Stomach smooth muscle (tissue), 2 donors: ENCODE results near the gene TMEM267.
"Not testable (repeated sequence)": the region's sequence is repeated elsewhere in the genome, so short reads cannot be mapped to it uniquely, and the experiment has no call there.

ENCODE experiments used
- H3K27ac ChIP-seq: one replicate; pipeline ENCODE4 v1.7.0; 2013; ENCODE audit warnings: mild to moderate bottlenecking, low read length, inconsistent platforms
- H3K27me3 ChIP-seq, 2 donors: one replicate each; pipeline ENCODE4 v1.7.0; 2013; ENCODE audit warnings: low read length in 2 of 2; ENCODE audit not compliant: insufficient read depth in 2 of 2, control insufficient read depth in 1 of 2
- H3K36me3 ChIP-seq, 2 donors: one replicate each; pipeline ENCODE4 v1.7.0; 2013; ENCODE audit warnings: low read length in 2 of 2; ENCODE audit not compliant: control insufficient read depth in 2 of 2, insufficient read depth in 2 of 2
- H3K4me1 ChIP-seq: one replicate; pipeline ENCODE4 v1.7.0; 2013; ENCODE audit warnings: low read length; ENCODE audit not compliant: control insufficient read depth, insufficient read depth
- H3K4me3 ChIP-seq, 2 donors: one replicate each; pipeline ENCODE4 v1.7.0; 2013; ENCODE audit warnings: low read length in 2 of 2
- H3K9ac ChIP-seq, 2 donors: one replicate each; pipeline ENCODE4 v1.7.0; 2013; ENCODE audit warnings: low read length in 2 of 2, mild to moderate bottlenecking in 1 of 2
- H3K9me3 ChIP-seq, 2 donors: one replicate each; pipeline ENCODE4 v1.7.0; 2013; ENCODE audit warnings: low read length in 2 of 2; ENCODE audit not compliant: control insufficient read depth in 2 of 2
- donor health status: healthy.
- donor health status: Pancreatic carcinoma.

Gene TMEM267

DNA sequence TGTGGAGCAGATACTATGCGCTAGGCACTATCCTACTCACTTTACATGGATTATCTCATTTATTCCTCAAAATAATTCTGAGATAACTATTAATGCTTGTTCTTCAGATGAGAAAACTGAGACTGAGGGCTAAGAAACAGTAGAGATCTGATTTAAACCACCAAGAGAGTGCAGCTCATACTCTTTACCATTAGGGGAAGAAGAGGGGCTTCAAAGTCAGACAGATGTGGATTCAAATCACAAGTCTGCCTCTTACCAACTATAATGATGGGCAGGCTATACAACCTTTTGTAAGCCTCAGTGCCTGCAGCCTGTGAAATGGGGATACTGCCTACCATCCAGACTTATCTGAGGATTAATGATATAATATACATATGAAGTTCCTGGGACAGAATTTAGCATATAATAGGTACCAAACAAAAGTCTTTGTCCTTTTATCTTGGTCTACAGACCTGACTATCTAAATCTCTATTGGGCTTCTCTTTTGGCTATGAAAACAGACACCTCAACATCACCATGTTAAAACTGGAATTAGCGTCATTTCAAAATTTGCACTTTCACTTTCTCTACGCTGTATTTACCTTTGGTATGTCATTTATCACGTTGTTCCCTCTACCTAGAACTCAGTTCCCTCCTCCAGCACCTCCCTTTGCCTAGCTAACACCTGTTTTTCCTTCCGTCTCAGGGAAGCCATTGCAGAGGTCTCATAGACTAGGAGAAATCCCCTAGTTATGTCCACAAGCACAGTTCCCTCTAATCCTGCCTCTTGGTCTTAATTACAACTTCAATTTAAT, 13.8 kb upstream of the TMEM267 start:
- Histone ChIP-seq H3K36me3 (no peaks in the 10 kb centered on the region), H3K9me3 (no peaks in the 10 kb centered on the region), H3K27me3 (no peaks in the 10 kb centered on the region), H3K4me3 (no peak overlapping the region), H3K27ac (no peak overlapping the region), H3K4me1 (no peaks in the 10 kb centered on the region), H3K9ac (no peak overlapping the region)

DNA sequence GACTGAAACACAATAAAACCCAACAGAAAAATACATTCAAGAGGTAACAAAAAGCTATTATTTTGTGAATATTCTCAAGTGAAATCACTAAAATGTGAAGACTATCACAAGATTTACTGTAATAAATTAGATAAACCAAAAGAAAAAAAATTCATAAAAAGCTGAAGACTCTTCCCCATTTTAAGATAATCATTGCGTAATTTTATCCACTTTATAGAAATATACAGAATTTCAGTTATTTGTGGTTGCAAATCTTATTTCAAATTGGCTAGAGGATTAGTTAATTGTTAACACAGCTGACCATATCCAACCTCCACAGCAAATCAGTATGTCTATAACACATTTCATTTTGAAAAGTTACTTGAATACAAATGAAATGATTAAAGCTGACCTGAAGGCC, 7.7 kb upstream of the TMEM267 start:
- no peak overlapping the region for H3K9ac ChIP-seq
- H3K27ac ChIP-seq, result no peak overlapping the region
- H3K4me1 ChIP-seq, result no peaks in the 10 kb centered on the region
- H3K4me3 ChIP-seq, result no peak overlapping the region
- H3K9me3 ChIP-seq, result no peaks in the 10 kb centered on the region
- no peaks in the 10 kb centered on the region for H3K36me3 ChIP-seq
- no peaks in the 10 kb centered on the region for H3K27me3 ChIP-seq

DNA sequence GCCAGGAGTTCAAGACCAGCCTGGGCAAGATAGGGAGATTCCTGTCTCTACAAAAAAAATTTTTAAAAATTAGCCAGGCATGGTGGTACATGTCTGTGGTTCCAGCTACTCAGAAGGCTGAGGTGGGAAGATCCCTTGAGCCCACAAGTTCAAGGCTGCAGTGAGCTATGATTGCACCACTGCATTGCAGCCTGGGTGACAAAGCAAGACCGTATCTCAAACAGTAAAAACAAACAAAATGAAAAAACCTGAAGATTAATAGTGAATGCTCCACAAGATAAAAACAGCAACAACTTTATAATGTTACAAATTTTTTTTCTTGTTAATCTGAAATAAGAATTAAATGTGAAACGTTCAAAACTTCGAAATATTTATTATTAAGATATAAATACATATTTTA, 2.7 kb upstream of the TMEM267 start:
- Histone ChIP-seq H3K9ac (no peak overlapping the region), H3K4me3 (no peak overlapping the region), H3K27ac (no peak overlapping the region)

DNA sequence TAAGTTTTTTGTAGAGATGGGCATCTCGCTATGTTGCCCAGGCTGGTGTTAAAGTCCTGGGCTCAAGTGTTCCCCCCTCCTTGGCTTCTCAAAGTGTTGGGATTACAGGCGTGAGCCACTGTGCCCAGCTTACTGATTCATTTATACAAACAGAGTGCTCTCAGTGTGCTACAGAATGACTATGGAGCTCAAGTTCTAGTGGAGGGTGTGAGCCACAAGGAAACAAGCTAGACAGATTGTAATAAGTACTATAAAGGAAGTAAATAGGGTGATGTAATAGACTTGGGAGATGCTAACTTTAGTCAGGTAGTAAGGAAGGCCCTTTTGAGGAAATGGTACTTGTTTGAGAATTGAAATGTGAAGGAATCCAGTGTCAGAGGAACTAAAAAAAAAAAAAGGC, 1.7 kb upstream of the TMEM267 start:
- H3K4me3 ChIP-seq, result no peak overlapping the region
- no peaks in the 10 kb centered on the region for H3K36me3 ChIP-seq
- H3K27ac ChIP-seq, result no peak overlapping the region
- H3K4me1 ChIP-seq, result peaks cover 14% of the 10 kb centered on the region
- no peaks in the 10 kb centered on the region for H3K9me3 ChIP-seq
- no peaks in the 10 kb centered on the region for H3K27me3 ChIP-seq
- no peak overlapping the region for H3K9ac ChIP-seq

More for the DNA sequence above, 2.7 kb upstream of the TMEM267 start:
- Histone ChIP-seq H3K27me3 (no peaks in the 10 kb centered on the region), H3K9me3 (no peaks in the 10 kb centered on the region), H3K4me1 (peaks cover 14% of the 10 kb centered on the region), H3K36me3 (no peaks in the 10 kb centered on the region)

DNA sequence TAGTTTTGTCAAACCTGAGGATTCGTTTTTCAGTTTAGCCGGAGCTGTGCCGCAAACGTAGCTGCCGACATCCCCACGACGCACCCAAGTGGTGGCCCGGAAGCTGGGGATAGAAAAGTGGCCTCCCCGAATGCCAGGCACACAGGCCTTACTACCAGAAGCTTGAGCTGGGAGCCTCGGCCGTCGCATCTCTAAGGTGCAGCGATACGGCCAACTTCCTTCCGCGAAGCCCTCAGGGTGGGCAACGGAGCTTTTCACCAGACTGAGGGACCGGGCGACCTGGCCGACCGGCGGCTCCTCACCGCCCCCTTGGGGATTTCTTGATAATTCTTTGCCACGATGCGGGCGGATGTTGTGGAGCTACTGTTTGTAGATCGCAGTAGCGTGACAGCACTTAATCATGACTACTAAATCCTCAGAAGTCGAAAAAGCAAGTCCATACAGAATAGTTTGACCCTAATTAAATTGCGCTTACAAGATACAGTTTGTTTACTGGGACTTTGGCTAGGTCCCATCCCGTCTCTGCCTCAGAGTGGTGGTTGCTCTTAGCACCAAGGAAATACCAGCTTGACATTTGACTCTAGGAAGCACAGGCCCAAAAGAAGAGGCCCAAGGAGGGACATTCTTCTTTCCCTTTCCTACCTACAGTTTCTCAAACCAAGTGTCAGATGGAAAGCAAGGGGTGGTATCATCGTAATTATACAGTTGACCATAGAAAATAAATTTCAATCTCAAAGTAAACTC, 613 bp upstream of the TMEM267 start:
- peaks cover 14% of the 10 kb centered on the region for H3K4me1 ChIP-seq
- H3K36me3 ChIP-seq, result no peaks in the 10 kb centered on the region
- peak overlapping the region; percentile 87 to 90 for H3K4me3 ChIP-seq
- H3K9ac ChIP-seq, result peak overlapping the region; percentile 97 to 98
- H3K27me3 ChIP-seq, result no peaks in the 10 kb centered on the region
- H3K9me3 ChIP-seq, result no peaks in the 10 kb centered on the region
- H3K27ac ChIP-seq, result peak overlapping the region; percentile 98

DNA sequence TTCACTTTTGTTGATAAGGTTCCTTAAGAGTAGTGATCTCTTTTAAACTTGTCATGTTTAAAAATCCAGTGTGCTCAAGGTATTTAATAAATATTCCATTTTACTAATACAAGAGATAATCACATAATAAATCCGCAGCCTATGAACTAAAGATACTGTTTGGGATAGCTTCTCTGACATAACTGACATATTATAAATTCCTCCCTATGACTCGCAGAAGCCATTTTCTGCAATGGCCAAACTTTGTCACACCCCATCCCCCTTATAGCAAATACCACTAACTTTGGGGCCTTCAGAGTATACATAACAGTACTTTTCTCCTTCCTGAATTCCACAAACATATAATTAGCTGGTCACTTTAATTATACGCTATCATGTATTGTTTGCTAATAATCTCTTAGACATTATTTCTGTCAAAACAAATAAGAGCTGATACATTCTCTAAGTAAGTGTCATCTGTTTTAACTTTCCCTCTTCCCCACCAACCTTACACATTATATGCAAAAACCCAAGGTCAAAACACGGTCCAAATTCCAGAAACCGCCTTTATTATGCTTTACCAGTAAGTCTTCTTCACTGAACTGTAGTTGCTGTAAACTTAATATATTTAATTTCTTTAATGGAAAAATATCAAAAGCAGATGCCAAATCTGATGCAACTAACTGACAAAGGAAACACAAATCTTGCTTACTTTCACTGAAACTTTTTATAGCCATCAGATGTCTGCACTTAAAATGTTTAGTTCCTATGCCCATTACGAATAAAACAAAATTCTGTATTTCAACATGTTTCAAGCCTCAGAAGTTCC, 971 bp downstream of the TMEM267 start:
- H3K4me1 ChIP-seq, result peaks cover 14% of the 10 kb centered on the region
- H3K27ac ChIP-seq, result peak overlapping the region; percentile 98
- no peaks in the 10 kb centered on the region for H3K36me3 ChIP-seq
- H3K27me3 ChIP-seq, result no peaks in the 10 kb centered on the region
- H3K9ac ChIP-seq, result peak overlapping the region; percentile 88 to 97
- H3K9me3 ChIP-seq, result no peaks in the 10 kb centered on the region
- peak overlapping the region; percentile 87 to 90 for H3K4me3 ChIP-seq

DNA sequence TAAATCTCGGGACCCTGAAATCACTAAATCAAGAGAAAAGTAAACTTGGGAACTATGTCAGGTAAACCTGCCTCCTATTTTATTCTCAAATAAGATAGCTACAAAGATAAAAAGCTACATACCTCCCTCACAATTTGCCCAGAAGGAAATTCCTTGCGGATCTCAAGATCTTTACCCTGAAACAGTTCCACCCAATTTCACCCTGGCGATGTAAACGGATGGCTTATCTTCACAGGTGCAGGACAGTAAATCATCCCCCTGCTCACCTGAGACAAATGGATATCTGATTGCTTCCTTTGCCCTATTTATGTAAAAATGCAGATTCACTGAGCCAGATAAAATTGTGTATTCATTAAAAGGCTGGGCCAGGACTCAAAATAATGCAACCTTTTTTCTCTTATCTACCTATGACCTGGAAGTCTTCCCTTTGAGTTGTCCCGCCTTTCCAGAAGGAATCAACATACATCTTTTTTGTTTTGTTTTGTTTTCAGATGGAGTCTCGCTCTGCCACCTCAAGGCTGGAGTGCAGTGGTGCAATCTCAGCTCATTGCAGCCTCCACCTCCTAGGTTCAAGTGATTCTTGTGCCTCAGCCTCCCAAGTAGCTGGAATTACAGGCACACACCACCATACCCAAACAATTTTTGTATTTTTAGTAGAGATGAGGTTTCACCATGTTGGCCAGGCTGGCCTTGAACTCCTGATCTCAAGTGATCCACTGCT, 13.8 kb downstream of the TMEM267 start:
- H3K27me3 ChIP-seq, result no peaks in the 10 kb centered on the region
- no peak overlapping the region for H3K4me3 ChIP-seq
- H3K36me3 ChIP-seq, result no peaks in the 10 kb centered on the region
- H3K9ac ChIP-seq, result no peak overlapping the region
- peaks cover 0 to 5% of the 10 kb centered on the region in 2 donors for H3K9me3 ChIP-seq
- no peaks in the 10 kb centered on the region for H3K4me1 ChIP-seq
- H3K27ac ChIP-seq, result no peak overlapping the region

DNA sequence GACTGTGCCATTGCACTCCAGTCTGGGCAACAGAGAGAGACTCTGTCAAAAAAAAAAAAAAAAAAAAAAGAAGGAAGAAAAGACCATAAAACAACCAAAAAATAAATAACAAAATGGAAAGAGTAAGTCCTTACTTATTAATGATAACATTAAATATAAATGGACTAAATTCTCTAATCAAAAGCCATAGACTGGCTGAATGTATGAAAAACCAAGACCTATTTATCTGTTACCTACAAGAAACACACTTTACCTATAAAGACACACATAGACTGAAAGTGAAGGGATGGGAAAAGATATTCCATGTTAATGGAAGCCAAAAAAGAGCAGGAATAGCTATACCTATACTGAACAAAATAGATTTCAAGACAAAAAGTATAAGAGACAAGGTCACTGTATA, 16.6 kb downstream of the TMEM267 start:
- no peak overlapping the region for H3K9ac ChIP-seq
- H3K36me3 ChIP-seq, result no peaks in the 10 kb centered on the region
- H3K9me3 ChIP-seq, result peaks cover 0 to 5% of the 10 kb centered on the region in 2 donors

DNA sequence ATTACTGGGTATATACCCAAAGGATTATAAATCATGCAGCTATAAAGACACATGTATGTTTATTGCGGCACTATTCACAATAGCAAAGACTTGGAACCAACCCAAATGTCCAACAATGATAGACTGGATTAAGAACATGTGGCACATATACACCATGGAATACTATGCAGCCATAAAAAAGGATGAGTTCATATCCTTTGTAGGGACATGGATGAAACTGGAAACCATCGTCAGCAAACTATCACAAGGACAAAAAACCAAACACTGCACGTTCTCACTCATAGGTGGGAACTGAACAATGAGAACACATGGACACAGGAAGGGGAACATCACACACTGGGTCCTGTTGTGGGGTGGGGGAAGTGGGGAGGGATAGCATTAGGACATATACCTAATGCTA, 18.2 kb downstream of the TMEM267 start:
- H3K4me1 ChIP-seq, H3K9ac ChIP-seq, H3K4me3 ChIP-seq, H3K27me3 ChIP-seq, H3K36me3 ChIP-seq, H3K27ac ChIP-seq, H3K9me3 ChIP-seq: not testable (repeated sequence)

More for the DNA sequence above, 16.6 kb downstream of the TMEM267 start:
- Histone ChIP-seq H3K4me3 (no peak overlapping the region), H3K4me1 (no peaks in the 10 kb centered on the region), H3K27me3 (no peaks in the 10 kb centered on the region), H3K27ac (no peak overlapping the region)

DNA sequence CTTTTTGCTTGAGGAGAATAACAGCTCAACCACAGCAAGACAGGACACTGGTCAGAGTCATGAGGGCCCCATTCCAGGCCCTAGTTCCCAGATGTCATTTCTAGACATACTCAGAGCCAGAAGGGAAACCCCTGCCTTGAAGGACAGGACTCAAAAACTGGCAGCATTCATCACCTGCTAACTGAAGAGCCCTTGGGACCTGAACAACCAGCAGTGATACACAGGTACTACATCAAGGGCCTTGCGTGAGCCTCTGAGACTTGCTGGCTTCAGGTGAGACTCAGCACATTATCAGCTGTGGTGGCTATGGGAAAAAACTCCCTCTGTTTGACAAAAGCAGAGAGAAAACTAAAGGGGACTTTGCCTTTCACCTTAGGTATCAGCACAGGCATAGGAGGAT, 22.6 kb downstream of the TMEM267 start:
- H3K9me3 ChIP-seq, result no peaks in the 10 kb centered on the region
- H3K27me3 ChIP-seq, result no peaks in the 10 kb centered on the region
- H3K27ac ChIP-seq, result no peak overlapping the region
- peaks cover 0 to 6% of the 10 kb centered on the region in 2 donors for H3K36me3 ChIP-seq
- no peaks in the 10 kb centered on the region for H3K4me1 ChIP-seq
- no peak overlapping the region for H3K9ac ChIP-seq
- no peak overlapping the region for H3K4me3 ChIP-seq
